Gastrocnemius medialis (tissue), 4 donors: Measurements from ENCODE around the gene HSD17B12. TPM values are rescaled to one million over a fixed set of nuclear protein-coding genes. Genes with fewer than 3 reads are reported as not detected.

Source experiments
- ATAC-seq, 2 donors: fragments of 150-250 bp; one replicate each; pipeline ENCODE4 v1.9.1; 2016
- DNase-seq, 2 donors: peaks; one replicate each; pipeline ENCODE4 v3.0.0-alpha.2; 2019
- H3K27ac ChIP-seq, 4 donors: fragments of 200-600 bp; sonication (generic); 1 replicate in 1 of 4; 2 replicates in 3 of 4; pipeline ENCODE4 v1.5.1; 2016 to 2018; ENCODE audit warnings: mild to moderate bottlenecking in 2 of 4, moderate library complexity in 1 of 4
- H3K27me3 ChIP-seq, 3 donors: fragments of 200-600 bp; sonication (generic) in 2 of 3; 1 replicate in 1 of 3; 2 replicates in 2 of 3; pipeline versions ENCODE4 v1.5.1 to v1.6.0; 2016 to 2019; ENCODE audit warnings: mild to moderate bottlenecking in 1 of 3, moderate library complexity in 1 of 3
- H3K36me3 ChIP-seq, 2 donors: fragments of 200-600 bp; sonication (generic) in 1 of 2; one replicate each; pipeline ENCODE4 v1.5.1; 2017 to 2018
- H3K4me1 ChIP-seq, 2 donors: fragments of 200-600 bp; sonication (generic) in 1 of 2; one replicate each; pipeline ENCODE4 v1.5.1; 2016 to 2017; ENCODE audit warnings: mild to moderate bottlenecking in 2 of 2
- H3K4me3 ChIP-seq, 4 donors: fragments of 200-600 bp; sonication (generic) in 3 of 4; 1 replicate in 1 of 4; 2 replicates in 3 of 4; pipeline ENCODE4 v1.5.1; 2016 to 2019; ENCODE audit warnings: mild to moderate bottlenecking in 2 of 4
- H3K9me3 ChIP-seq, 3 donors: fragments of 200-600 bp; sonication (generic) in 2 of 3; 1 replicate in 1 of 3; 2 replicates in 2 of 3; pipeline ENCODE4 v1.5.1; 2016 to 2019
- CTCF ChIP-seq, 5 experiments: fragments of 450-650 bp in 3 of 5; fragments of 200-600 bp in 2 of 5; sonication (generic) in 2 of 5; IDR thresholded peaks in 4 of 5; conservative IDR thresholded peaks in 1 of 5; 1 replicate in 4 of 5; 2 replicates in 1 of 5; pipeline ENCODE4 v1.5.1; 2016 to 2019; ENCODE audit warnings: antibody characterized with exemption in 5 of 5, mild to moderate bottlenecking in 3 of 5, moderate library complexity in 3 of 5
- POLR2A ChIP-seq, 2 donors: fragments of 450-650 bp; IDR thresholded peaks; one replicate each; pipeline ENCODE4 v1.6.1; 2017; ENCODE audit warnings: antibody characterized with exemption in 2 of 2, mild to moderate bottlenecking in 2 of 2, moderate library complexity in 2 of 2
- in situ Hi-C, 4 donors: fragments of 200-750 bp; cut with MboI; loops; one replicate each; pipeline versions ENCODE4 v1.15.0 to v1.8.0; 2017; ENCODE audit warnings: low sequenced_read_pairs in 4 of 4
- intact Hi-C: fragments of 100-400 bp; cut with DNase I; formaldehyde crosslinking; loops from one replicate; pipeline ENCODE4 v1.15.1; 2023; ENCODE audit warnings: low total_unique reads
- total RNA-seq, 4 donors: library from RNA; depleted of rRNA; stranded (reverse); fragments of >200 nt; gene quantifications; one replicate each; pipeline versions ENCODE4 v1.1.0 to v1.2.3, GENCODE V29; 2016

The HSD17B12 gene
- total RNA-seq, 4 donors from 2014 or later: 20.5 to 41.1 (median 28.6) TPM

DNA sequence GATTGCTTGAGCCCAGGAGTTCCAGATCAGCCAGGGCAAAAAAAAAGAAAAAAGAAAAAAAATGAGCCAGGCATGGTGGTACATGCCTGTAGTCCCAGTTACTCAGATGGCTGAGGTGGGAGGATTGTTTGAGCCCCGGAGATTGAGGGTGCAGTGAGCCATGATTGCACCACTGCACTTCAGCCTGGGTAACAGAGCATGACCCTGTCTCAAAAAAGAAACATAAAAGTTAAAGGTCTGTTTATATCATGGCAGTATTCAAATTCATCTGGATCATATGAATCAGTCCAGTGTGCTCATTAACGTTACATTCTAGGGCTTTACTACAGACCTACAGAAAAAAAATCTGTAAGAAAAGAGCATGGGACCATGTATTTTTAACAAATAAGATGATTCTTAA is 13.9 kb downstream of the HSD17B12 start:
- intact Hi-C loops (no loop called here), in situ Hi-C loops (no loop called here)
- H3K4me1 ChIP-seq: peaks cover 0 to 6% of the 10 kb centered on the region in 2 donors
- ATAC-seq (no peak), DNase-seq (no peak)
- no peak for TF ChIP-seq POLR2A (IDR thresholded peaks at IDR 0.05)
- no peak for TF ChIP-seq CTCF (IDR thresholded peaks at IDR 0.05 in 4 of 5, conservative IDR thresholded peaks at IDR 0.05 in 1 of 5)
- H3K9me3 ChIP-seq: no peaks in the 10 kb centered on the region
- no peaks in the 10 kb centered on the region for H3K36me3 ChIP-seq
- no peak overlapping the region for H3K4me3 ChIP-seq
- H3K27ac ChIP-seq: no peak overlapping the region
- H3K27me3 ChIP-seq: no peaks in the 10 kb centered on the region

GRCh38 chr11:43697679-43698078 is 17.1 kb downstream of the HSD17B12 start:
- Histone ChIP-seq H3K27ac (no peak overlapping the region), H3K36me3 (no peaks in the 10 kb centered on the region), H3K4me3 (no peak overlapping the region), H3K9me3 (no peaks in the 10 kb centered on the region), H3K4me1 (peaks cover 0 to 6% of the 10 kb centered on the region in 2 donors), H3K27me3 (no peaks in the 10 kb centered on the region)
- TF ChIP-seq CTCF (IDR thresholded peaks at IDR 0.05 in 4 of 5, conservative IDR thresholded peaks at IDR 0.05 in 1 of 5) (no peak), POLR2A (IDR thresholded peaks at IDR 0.05) (no peak)
- in situ Hi-C loops: no loop called here
- intact Hi-C loops: no loop called here
- DNase-seq (no peak), ATAC-seq (no peak)

GRCh38 chr11:43699870-43700269 is 19.3 kb downstream of the HSD17B12 start:
- Histone ChIP-seq H3K36me3 (no peaks in the 10 kb centered on the region), H3K27me3 (no peaks in the 10 kb centered on the region), H3K4me3 (no peak overlapping the region), H3K4me1 (peaks cover 0 to 6% of the 10 kb centered on the region in 2 donors), H3K9me3 (no peaks in the 10 kb centered on the region), H3K27ac (no peak overlapping the region)
- DNase-seq (no peak), ATAC-seq (no peak)
- intact Hi-C loops: no loop called here
- in situ Hi-C loops: no loop called here
- TF ChIP-seq POLR2A (IDR thresholded peaks at IDR 0.05) (no peak), CTCF (IDR thresholded peaks at IDR 0.05 in 4 of 5, conservative IDR thresholded peaks at IDR 0.05 in 1 of 5) (no peak)

DNA sequence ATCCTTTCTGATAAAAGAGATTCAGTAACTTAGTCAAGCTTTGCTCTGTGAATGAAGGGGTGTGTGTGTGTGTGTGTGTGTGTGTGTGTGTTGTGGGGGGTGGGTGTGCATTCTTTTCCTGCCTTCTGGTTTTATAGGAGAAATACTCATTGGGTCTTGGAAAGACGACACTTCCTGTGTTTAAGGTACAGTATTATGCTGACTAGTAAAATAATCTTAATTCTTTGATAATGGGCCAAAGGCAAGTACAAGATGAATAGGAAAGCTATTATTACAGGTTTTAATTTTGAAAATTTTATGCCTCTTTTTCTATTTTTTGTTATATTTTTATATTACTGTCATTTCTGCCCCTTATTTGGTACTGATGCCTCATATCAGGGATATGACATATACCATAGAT is 26.1 kb downstream of the HSD17B12 start:
- H3K27ac ChIP-seq: no peak overlapping the region

More for the DNA sequence above, 26.1 kb downstream of the HSD17B12 start:
- in situ Hi-C loops: no loop called here
- H3K4me3 ChIP-seq: no peak overlapping the region
- no peaks in the 10 kb centered on the region for H3K9me3 ChIP-seq
- DNase-seq (no peak), ATAC-seq (no peak)
- H3K36me3 ChIP-seq: no peaks in the 10 kb centered on the region
- H3K27me3 ChIP-seq: no peaks in the 10 kb centered on the region
- no peaks in the 10 kb centered on the region for H3K4me1 ChIP-seq
- TF ChIP-seq CTCF (IDR thresholded peaks at IDR 0.05 in 4 of 5, conservative IDR thresholded peaks at IDR 0.05 in 1 of 5) (no peak), POLR2A (IDR thresholded peaks at IDR 0.05) (no peak)
- intact Hi-C loops: loop anchor here (5.0 kb wide), 1 partner anchor 134 kb away; no protein-coding TSS in a partner anchor
